Fibroblast of mammary gland (primary cell): ENCODE results near the gene KRTAP9-7.

Experiments
- DNase-seq: peaks from one replicate; pipeline ENCODE4 v3.0.0-alpha.2; 2010; ENCODE audit warnings: low read depth
- H3K4me3 ChIP-seq: 2 replicates; pipeline ENCODE4 v1.5.1; 2011; ENCODE audit warnings: low read depth, mild to moderate bottlenecking, low read length, moderate library complexity; ENCODE audit not compliant: control insufficient read depth
- CTCF ChIP-seq: conservative IDR thresholded peaks from 2 replicates; pipeline ENCODE4 v1.5.1; 2011; ENCODE audit warnings: low read depth, low read length, inconsistent platforms; ENCODE audit not compliant: control insufficient read depth, insufficient read depth

The KRTAP9-7 gene

GRCh38 chr17:41287050-41287449 is 11.6 kb downstream of the KRTAP9-7 start:
- TF ChIP-seq CTCF, result no peak
- H3K4me3 ChIP-seq, result no peak overlapping the region
- no peak for DNase-seq

- no peak for DNase-seq
- no peak for TF ChIP-seq CTCF
- H3K4me3 ChIP-seq, result no peak overlapping the region
Observed at GRCh38 chr17:41294016-41294415, 18.5 kb downstream of the KRTAP9-7 start.

GRCh38 chr17:41296846-41297245 is 21.3 kb downstream of the KRTAP9-7 start:
- H3K4me3 ChIP-seq, result no peak overlapping the region
- DNase-seq, result no peak
- TF ChIP-seq CTCF, result no peak

- DNase-seq, result no peak
- TF ChIP-seq CTCF, result no peak
- no peak overlapping the region for H3K4me3 ChIP-seq
Observed at GRCh38 chr17:41298458-41299135, 23.1 kb downstream of the KRTAP9-7 start.

- H3K4me3 ChIP-seq, result no peak overlapping the region
- DNase-seq, result no peak
- no peak for TF ChIP-seq CTCF
Observed at GRCh38 chr17:41301204-41301790, 25.8 kb downstream of the KRTAP9-7 start.

- TF ChIP-seq CTCF, result no peak
- no peak for DNase-seq
- H3K4me3 ChIP-seq, result no peak within 1 kb of the TSS
Observed at GRCh38 chr17:41301916-41302901, 26.7 kb downstream of the KRTAP9-7 start, which contains the start of gene KRTAP29-1. KRTAP29-1 (minus strand) TSS chr17:41302851; CDS start chr17:41302851, 0 bp downstream.
